Activated CD8-positive, alpha-beta T cell treated with anti-CD3 and anti-CD28 coated beads for 36 hours (primary cell): ENCODE data around the gene BRD8. TPM values are rescaled to one million over a fixed set of nuclear protein-coding genes. Genes with fewer than 3 reads are reported as not detected.

Experiments
- ATAC-seq: fragments of 200-7000 bp; cut with Tn5 transposase; one replicate; pipeline ENCODE4 v1.10.0; 2021; ENCODE audit warnings: mild to moderate bottlenecking, moderate library complexity
- CTCF ChIA-PET: fragments of 350-600 bp; sonication (Branson Sonifier 250); formaldehyde crosslinking; loops from one replicate; lab custom pipeline; 2021; ENCODE audit warnings: antibody characterized with exemption; lab: Charles Lee
- POLR2A ChIA-PET: fragments of 350-600 bp; sonication (Branson Sonifier 250); formaldehyde crosslinking; loops from one replicate; lab custom pipeline; 2021; ENCODE audit warnings: antibody characterized with exemption; lab: Charles Lee
- DNase-seq: peaks from one replicate; pipeline ENCODE4 v3.0.0-alpha.2; 2020
- H3K27ac Mint-ChIP-seq: one replicate; pipeline ENCODE4 v1.8.0; 2021; ENCODE audit warnings: mild to moderate bottlenecking, mixed read lengths
- H3K27me3 Mint-ChIP-seq: one replicate; pipeline ENCODE4 v1.8.0; 2021; ENCODE audit warnings: mixed read lengths
- H3K36me3 Mint-ChIP-seq: one replicate; pipeline ENCODE4 v1.8.0; 2021; ENCODE audit warnings: low read depth, mixed read lengths
- H3K4me1 Mint-ChIP-seq: one replicate; pipeline ENCODE4 v1.8.0; 2021; ENCODE audit warnings: low read depth, mixed read lengths
- H3K4me3 Mint-ChIP-seq: one replicate; pipeline ENCODE4 v1.8.0; 2021; ENCODE audit warnings: mild to moderate bottlenecking, moderate library complexity, mixed read lengths
- H3K9me3 Mint-ChIP-seq: one replicate; pipeline ENCODE4 v1.8.0; 2021; ENCODE audit warnings: mixed read lengths
- CTCF ChIP-seq: fragments of 200-600 bp; IDR thresholded peaks from one replicate; pipeline ENCODE4 v1.8.0; 2022; ENCODE audit warnings: antibody characterized with exemption, mild to moderate bottlenecking
- intact Hi-C: fragments of 100-400 bp; cut with micrococcal nuclease; formaldehyde crosslinking; loops from one replicate; pipeline ENCODE4 v1.10.0; 2022
- total RNA-seq, 2 experiments: library from RNA; stranded (reverse); gene quantifications; one replicate each; pipeline ENCODE4 v1.2.3, GENCODE V29; 2021

The BRD8 gene
- total RNA-seq, 2 experiments from 2014 or later = 42.0 to 46.3 TPM

- intact Hi-C loops = no loop called here
- POLR2A ChIA-PET = interaction anchor here (1.5 kb wide), 1 partner anchor 20 kb away, joined by 3 read pairs; the partner anchor contains the start of gene CDC23
- no peak overlapping the region for H3K4me3 Mint-ChIP-seq
- no peak overlapping the region for H3K27ac Mint-ChIP-seq
- H3K27me3 Mint-ChIP-seq = no peaks in the 10 kb centered on the region
- no peak for TF ChIP-seq CTCF
- H3K9me3 Mint-ChIP-seq = no peaks in the 10 kb centered on the region
- H3K36me3 Mint-ChIP-seq = peaks cover 41% of the 10 kb centered on the region
- CTCF ChIA-PET = no interaction called here
- H3K4me1 Mint-ChIP-seq = no peaks in the 10 kb centered on the region
- DNase-seq (no peak), ATAC-seq (no peak)
Observed at GRCh38 chr5:138192826-138193225, 14.4 kb upstream of the BRD8 start.

- Mint-ChIP-seq H3K4me1 (no peaks in the 10 kb centered on the region), H3K9me3 (no peaks in the 10 kb centered on the region), H3K27me3 (no peaks in the 10 kb centered on the region), H3K27ac (no peak overlapping the region), H3K36me3 (peaks cover 54% of the 10 kb centered on the region), H3K4me3 (no peak overlapping the region)
- no peak for ATAC-seq
- no peak for TF ChIP-seq CTCF
- ChIA-PET POLR2A (interaction anchor here (1.2 kb wide), 1 partner anchor 9 kb away, joined by 3 read pairs; no protein-coding TSS in a partner anchor), CTCF (interaction anchor here (0.8 to 2.1 kb wide), 5 partner anchors 9 to 223 kb away, joined by 3 to 7 read pairs (median 4); partner anchors contain the start of genes CDC25C and KIF20A)
- no peak for DNase-seq
- intact Hi-C loops = no loop called here
Observed at GRCh38 chr5:138188626-138189025, 10.2 kb upstream of the BRD8 start.

GRCh38 chr5:138186002-138186447 lies 7.6 kb upstream of the BRD8 start:
- H3K27me3 Mint-ChIP-seq = no peaks in the 10 kb centered on the region

DNA sequence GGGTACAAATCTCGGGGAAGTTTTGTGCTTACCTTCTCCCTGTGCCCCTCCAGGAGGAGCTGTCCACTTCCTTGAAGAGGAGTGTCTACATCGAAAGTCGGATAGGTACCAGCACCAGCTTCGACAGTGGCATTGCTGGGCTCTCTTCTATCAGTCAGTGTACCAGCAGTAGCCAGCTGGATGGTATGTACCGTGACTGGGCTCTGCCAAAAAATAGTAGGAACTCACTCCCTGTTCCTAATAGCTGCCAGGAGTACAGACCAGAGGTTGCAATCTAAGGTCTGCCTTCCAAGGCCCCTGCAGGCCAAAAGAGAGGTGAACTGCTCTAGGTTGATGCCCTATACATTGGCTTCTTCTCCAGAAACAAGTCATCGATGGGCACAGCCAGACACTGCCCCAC lies 4.4 kb upstream of the BRD8 start:
- peaks cover 47% of the 10 kb centered on the region for H3K36me3 Mint-ChIP-seq
- POLR2A ChIA-PET = interaction anchor here (1.0 to 1.5 kb wide), 2 partner anchors 12 to 34 kb away, joined by 3 read pairs; no protein-coding TSS in a partner anchor
- intact Hi-C loops = no loop called here
- H3K4me3 Mint-ChIP-seq = no peak overlapping the region
- H3K9me3 Mint-ChIP-seq = no peaks in the 10 kb centered on the region
- no peaks in the 10 kb centered on the region for H3K27me3 Mint-ChIP-seq
- DNase-seq (no peak), ATAC-seq (no peak)
- peaks cover 5% of the 10 kb centered on the region for H3K4me1 Mint-ChIP-seq
- no peak for TF ChIP-seq CTCF
- CTCF ChIA-PET = no interaction called here
- H3K27ac Mint-ChIP-seq = no peak overlapping the region

More at GRCh38 chr5:138186002-138186447, 7.6 kb upstream of the BRD8 start:
- Mint-ChIP-seq H3K4me3 (no peak overlapping the region), H3K27ac (peak overlapping the region; percentile 36), H3K36me3 (peaks cover 56% of the 10 kb centered on the region), H3K9me3 (no peaks in the 10 kb centered on the region), H3K4me1 (no peaks in the 10 kb centered on the region)
- ChIA-PET POLR2A (interaction anchor here (0.8 to 1.4 kb wide), 3 partner anchors 8 to 154 kb away, joined by 3 to 4 read pairs (median 3); no protein-coding TSS in a partner anchor), CTCF (interaction anchor here (0.8 to 1.3 kb wide), 2 partner anchors 15 to 23 kb away, joined by 3 to 4 read pairs; no protein-coding TSS in a partner anchor)
- intact Hi-C loops = no loop called here
- no peak for TF ChIP-seq CTCF
- DNase-seq = no peak
- ATAC-seq = no peak

DNA sequence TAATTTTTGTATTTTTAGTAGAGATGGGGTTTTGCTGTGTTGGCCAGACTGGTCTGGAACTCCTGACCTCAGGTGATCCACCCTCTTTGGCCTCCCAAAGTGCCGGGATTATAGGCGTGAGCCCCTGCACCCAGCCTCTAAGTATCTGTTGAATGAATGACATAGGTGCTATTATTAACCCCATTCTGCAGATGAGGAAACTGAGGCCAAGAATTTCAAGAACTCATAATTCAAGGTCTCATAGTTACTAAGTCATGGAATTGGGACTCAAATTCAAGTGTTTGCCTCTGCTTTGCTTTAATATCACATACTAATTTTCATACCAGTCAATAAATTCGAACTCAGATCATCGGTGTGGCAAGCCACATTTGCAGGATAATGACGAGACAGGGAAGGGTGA lies 2.4 kb upstream of the BRD8 start:
- TF ChIP-seq CTCF = no peak
- Mint-ChIP-seq H3K4me1 (peaks cover 15% of the 10 kb centered on the region), H3K9me3 (no peaks in the 10 kb centered on the region), H3K36me3 (peaks cover 34% of the 10 kb centered on the region), H3K4me3 (no peak overlapping the region), H3K27me3 (no peaks in the 10 kb centered on the region), H3K27ac (no peak overlapping the region)
- DNase-seq = no peak
- intact Hi-C loops = no loop called here
- CTCF ChIA-PET = interaction anchor here (1.1 to 4.1 kb wide), 6 partner anchors 10 to 322 kb away, joined by 3 to 35 read pairs (median 6); partner anchors contain the start of gene KDM3B
- POLR2A ChIA-PET = interaction anchor here (0.5 to 2.0 kb wide), 3 partner anchors 9 to 354 kb away, joined by 3 to 12 read pairs (median 4); partner anchors contain the start of gene KDM3B
- no peak for ATAC-seq
